GDM1 (cell line): ENCODE results near the gene BLID.

Experiments
- DNase-seq: peaks from one replicate; lab custom pipeline; 2025; lab: John Stamatoyannopoulos, UW

The BLID gene

GRCh38 chr11:122105044-122105758, 10.8 kb downstream of the BLID start:
- no peak for DNase-seq

- no peak for DNase-seq
Measured at GRCh38 chr11:122104341-122104740, 11.7 kb downstream of the BLID start.

GRCh38 chr11:122103726-122104125, 12.3 kb downstream of the BLID start:
- DNase-seq: no peak

GRCh38 chr11:122103321-122103720, 12.7 kb downstream of the BLID start:
- DNase-seq: no peak

GRCh38 chr11:122102426-122102825, 13.6 kb downstream of the BLID start:
- DNase-seq: no peak

GRCh38 chr11:122101625-122102291, 14.3 kb downstream of the BLID start:
- DNase-seq: no peak

- no peak for DNase-seq
Measured at GRCh38 chr11:122100756-122101080, 15.3 kb downstream of the BLID start.

- no peak for DNase-seq
Measured at GRCh38 chr11:122100037-122100755, 15.8 kb downstream of the BLID start.

- DNase-seq: no peak
Measured at GRCh38 chr11:122099374-122100036, 16.5 kb downstream of the BLID start.

GRCh38 chr11:122098261-122098980, 17.6 kb downstream of the BLID start:
- no peak for DNase-seq

- no peak for DNase-seq
Measured at GRCh38 chr11:122097419-122098001, 18.5 kb downstream of the BLID start.

- no peak for DNase-seq
Measured at GRCh38 chr11:122096272-122097112, 19.5 kb downstream of the BLID start.

- no peak for DNase-seq
Measured at GRCh38 chr11:122095681-122096262, 20.2 kb downstream of the BLID start.

GRCh38 chr11:122094836-122095235, 21.2 kb downstream of the BLID start:
- DNase-seq: no peak

- no peak for DNase-seq
Measured at GRCh38 chr11:122093731-122094275, 22.2 kb downstream of the BLID start.

- no peak for DNase-seq
Measured at GRCh38 chr11:122091835-122092234, 24.2 kb downstream of the BLID start.

- no peak for DNase-seq
Measured at GRCh38 chr11:122089111-122089510, 26.9 kb downstream of the BLID start.

- DNase-seq: no peak
Measured at GRCh38 chr11:122085712-122086111, 30.3 kb downstream of the BLID start.

- DNase-seq: no peak
Measured at GRCh38 chr11:122085264-122085663, 30.8 kb downstream of the BLID start.

GRCh38 chr11:122082205-122082604, 33.8 kb downstream of the BLID start:
- DNase-seq: no peak
